CD4-positive, alpha-beta T cell treated with Interleukin-17A for 4 hours (primary cell): ENCODE measurements around the gene TPO.

Experiments
- DNase-seq: peaks from one replicate; pipeline ENCODE4 v3.0.0-alpha.2; 2020; ENCODE audit warnings: mixed read lengths

The TPO gene

GRCh38 chr2:1538663-1539062 is 125.4 kb downstream of the TPO start:
- DNase-seq: no peak

- DNase-seq: no peak
These were observed 126.2 kb downstream of the TPO start for GRCh38 chr2:1539441-1539840.

GRCh38 chr2:1539973-1540372 is 126.7 kb downstream of the TPO start:
- no peak for DNase-seq

GRCh38 chr2:1540481-1540880 is 127.2 kb downstream of the TPO start:
- DNase-seq: no peak

- no peak for DNase-seq
These were observed 127.8 kb downstream of the TPO start for GRCh38 chr2:1541040-1541439.

GRCh38 chr2:1541819-1542475 is 128.7 kb downstream of the TPO start:
- no peak for DNase-seq

GRCh38 chr2:1542971-1543370 is 129.7 kb downstream of the TPO start:
- no peak for DNase-seq

- no peak for DNase-seq
These were observed 130.7 kb downstream of the TPO start for GRCh38 chr2:1543776-1544477.

- DNase-seq: no peak
These were observed 131.3 kb downstream of the TPO start for GRCh38 chr2:1544478-1545069.

- peak; percentile 40 for DNase-seq
These were observed 132.8 kb downstream of the TPO start for GRCh38 chr2:1546023-1546591.

- no peak for DNase-seq
These were observed 133.6 kb downstream of the TPO start for GRCh38 chr2:1546901-1547300.

GRCh38 chr2:1548910-1549673 is 135.8 kb downstream of the TPO start:
- DNase-seq: no peak

GRCh38 chr2:1550076-1550475 is 136.8 kb downstream of the TPO start:
- no peak for DNase-seq

GRCh38 chr2:1550658-1551316 is 137.5 kb downstream of the TPO start:
- DNase-seq: peak; percentile 74

GRCh38 chr2:1551905-1552304 is 138.6 kb downstream of the TPO start:
- DNase-seq: no peak

- DNase-seq: no peak
These were observed 139.3 kb downstream of the TPO start for GRCh38 chr2:1552611-1553010.

GRCh38 chr2:1553671-1554295 is 140.5 kb downstream of the TPO start:
- no peak for DNase-seq

GRCh38 chr2:1556286-1556685 is 143.0 kb downstream of the TPO start:
- no peak for DNase-seq

GRCh38 chr2:1556776-1557466 is 143.7 kb downstream of the TPO start:
- DNase-seq: no peak

GRCh38 chr2:1557467-1557820 is 144.2 kb downstream of the TPO start:
- DNase-seq: no peak

- DNase-seq: no peak
These were observed 146.4 kb downstream of the TPO start for GRCh38 chr2:1559589-1560175.
